GM21447 (cell line): ENCODE results near the gene SH3RF3.

ENCODE experiments used
- ATAC-seq: cut with Tn5 transposase; IDR thresholded peaks from one replicate; pipeline ENCODE4 v1.9.1; 2021; ENCODE audit not compliant: unreplicated experiment

The SH3RF3 gene

GRCh38 chr2:109272461-109272860, 143.5 kb downstream of the SH3RF3 start:
- no peak for ATAC-seq

- ATAC-seq, result no peak
Measured at GRCh38 chr2:109275120-109276012, 146.4 kb downstream of the SH3RF3 start.

GRCh38 chr2:109277406-109277805, 148.4 kb downstream of the SH3RF3 start:
- ATAC-seq, result no peak

- no peak for ATAC-seq
Measured at GRCh38 chr2:109279243-109279860, 150.3 kb downstream of the SH3RF3 start.

- ATAC-seq, result no peak
Measured at GRCh38 chr2:109280804-109281203, 151.8 kb downstream of the SH3RF3 start.

GRCh38 chr2:109282360-109282759, 153.4 kb downstream of the SH3RF3 start:
- ATAC-seq, result no peak

- ATAC-seq, result no peak
Measured at GRCh38 chr2:109282865-109283264, 153.9 kb downstream of the SH3RF3 start.

- ATAC-seq, result no peak
Measured at GRCh38 chr2:109284826-109285225, 155.8 kb downstream of the SH3RF3 start.

GRCh38 chr2:109285244-109285651, 156.2 kb downstream of the SH3RF3 start:
- ATAC-seq, result no peak

GRCh38 chr2:109287413-109287812, 158.4 kb downstream of the SH3RF3 start:
- no peak for ATAC-seq

GRCh38 chr2:109287838-109288237, 158.8 kb downstream of the SH3RF3 start:
- ATAC-seq, result no peak

GRCh38 chr2:109288544-109289368, 159.8 kb downstream of the SH3RF3 start:
- ATAC-seq, result no peak

- no peak for ATAC-seq
Measured at GRCh38 chr2:109289504-109290222, 160.7 kb downstream of the SH3RF3 start.

- ATAC-seq, result no peak
Measured at GRCh38 chr2:109290887-109291643, 162.1 kb downstream of the SH3RF3 start.

- no peak for ATAC-seq
Measured at GRCh38 chr2:109292386-109292785, 163.4 kb downstream of the SH3RF3 start.

GRCh38 chr2:109293663-109294062, 164.7 kb downstream of the SH3RF3 start:
- no peak for ATAC-seq

GRCh38 chr2:109294523-109294922, 165.5 kb downstream of the SH3RF3 start:
- ATAC-seq, result no peak

- no peak for ATAC-seq
Measured at GRCh38 chr2:109295070-109295780, 166.2 kb downstream of the SH3RF3 start.

- no peak for ATAC-seq
Measured at GRCh38 chr2:109295781-109296117, 166.7 kb downstream of the SH3RF3 start.
